GM18519 (cell line): Measurements from ENCODE around the gene TENM3.

Experiments
- ATAC-seq: cut with Tn5 transposase; IDR thresholded peaks from one replicate; pipeline ENCODE4 v1.9.1; 2021; ENCODE audit warnings: mild to moderate bottlenecking, moderate library complexity; ENCODE audit not compliant: unreplicated experiment, low FRiP score

The TENM3 gene

GRCh38 chr4:182749667-182750167, 506.5 kb downstream of the TENM3 start:
- no peak for ATAC-seq

GRCh38 chr4:182752158-182752910, 509.1 kb downstream of the TENM3 start:
- no peak for ATAC-seq

GRCh38 chr4:182754895-182755294, 511.7 kb downstream of the TENM3 start:
- no peak for ATAC-seq

- ATAC-seq = no peak
Observed at GRCh38 chr4:182756161-182756690, 513.0 kb downstream of the TENM3 start.

- no peak for ATAC-seq
Observed at GRCh38 chr4:182758273-182758672, 515.1 kb downstream of the TENM3 start.

- ATAC-seq = no peak
Observed at GRCh38 chr4:182760551-182761043, 517.4 kb downstream of the TENM3 start.

GRCh38 chr4:182764137-182764536, 520.9 kb downstream of the TENM3 start:
- ATAC-seq = no peak

GRCh38 chr4:182764642-182765041, 521.4 kb downstream of the TENM3 start:
- no peak for ATAC-seq

- ATAC-seq = no peak
Observed at GRCh38 chr4:182765987-182766856, 523.0 kb downstream of the TENM3 start.

GRCh38 chr4:182766857-182767250, 523.7 kb downstream of the TENM3 start:
- no peak for ATAC-seq

- no peak for ATAC-seq
Observed at GRCh38 chr4:182768838-182769237, 525.6 kb downstream of the TENM3 start.

GRCh38 chr4:182770259-182770995, 527.2 kb downstream of the TENM3 start:
- ATAC-seq = no peak

- no peak for ATAC-seq
Observed at GRCh38 chr4:182770996-182771514, 527.9 kb downstream of the TENM3 start.

GRCh38 chr4:182775075-182775474, 531.9 kb downstream of the TENM3 start:
- no peak for ATAC-seq

GRCh38 chr4:182776376-182777105, 533.3 kb downstream of the TENM3 start:
- ATAC-seq = no peak

- no peak for ATAC-seq
Observed at GRCh38 chr4:182778222-182778982, 535.2 kb downstream of the TENM3 start.

GRCh38 chr4:182786991-182787390, 543.8 kb downstream of the TENM3 start:
- ATAC-seq = no peak

GRCh38 chr4:182788201-182788600, 545.0 kb downstream of the TENM3 start:
- ATAC-seq = no peak

- no peak for ATAC-seq
Observed at GRCh38 chr4:182789529-182789928, 546.3 kb downstream of the TENM3 start.
